Lower leg skin (tissue), 4 donors: Measurements from ENCODE around the gene DIPK2A. TPM values are rescaled to one million over a fixed set of nuclear protein-coding genes. Genes with fewer than 3 reads are reported as not detected.

ENCODE experiments used
- DNase-seq, 2 donors: peaks; one replicate each; pipeline ENCODE4 v3.0.0-alpha.2; 2019; ENCODE audit warnings: low spot score in 2 of 2
- H3K4me3 ChIP-seq: fragments of 200-600 bp; sonication (generic); 2 replicates; pipeline ENCODE4 v1.5.1; 2017; ENCODE audit warnings: mild to moderate bottlenecking, low read depth; ENCODE audit not compliant: poor library complexity, severe bottlenecking
- CTCF ChIP-seq, 3 donors: fragments of 450-650 bp; IDR thresholded peaks; one replicate each; pipeline ENCODE4 v1.5.1; 2016; ENCODE audit warnings: antibody characterized with exemption in 3 of 3, mild to moderate bottlenecking in 3 of 3, moderate library complexity in 2 of 3
- POLR2A ChIP-seq, 2 donors: fragments of 450-650 bp; IDR thresholded peaks; one replicate each; pipeline ENCODE4 v1.6.1; 2016 to 2017; ENCODE audit warnings: antibody characterized with exemption in 2 of 2, mild to moderate bottlenecking in 1 of 2, moderate library complexity in 1 of 2
- WGBS, 2 donors: methylation state at CpG; one replicate each; pipeline ENCODE4 v1.1.5; 2018; 5-methylcytosine and 5-hydroxymethylcytosine counted together
- intact Hi-C: fragments of 100-400 bp; cut with DNase I; formaldehyde crosslinking; loops from one replicate; pipeline ENCODE4 v1.15.0; 2023; ENCODE audit warnings: low total_unique reads
- total RNA-seq, 4 donors: library from RNA; depleted of rRNA; stranded (reverse); fragments of >200 nt; gene quantifications; one replicate each; pipeline ENCODE4 v1.1.0, GENCODE V29; 2016

Gene DIPK2A
- total RNA-seq, 4 donors from 2014 or later: 37.3 to 55.5 (median 42.6) TPM

- WGBS, 2 donors: 87 to 92% methylated on average over 3 of the region's 3 CpGs
- no peak for DNase-seq
- intact Hi-C loops: no loop called here
- H3K4me3 ChIP-seq: no peak overlapping the region
- TF ChIP-seq CTCF (IDR thresholded peaks at IDR 0.05) (no peak), POLR2A (IDR thresholded peaks at IDR 0.05) (no peak)
Measured at GRCh38 chr3:144011251-144011799, 39.7 kb downstream of the DIPK2A start.

- no peak for DNase-seq
- WGBS, 2 donors: 88 to 93% methylated on average over 3 of the region's 3 CpGs
- intact Hi-C loops: no loop called here
- TF ChIP-seq POLR2A (IDR thresholded peaks at IDR 0.05) (no peak), CTCF (IDR thresholded peaks at IDR 0.05) (no peak)
- no peak overlapping the region for H3K4me3 ChIP-seq
Measured at GRCh38 chr3:144015133-144015532, 43.5 kb downstream of the DIPK2A start.

GRCh38 chr3:144018776-144019175 lies 47.2 kb downstream of the DIPK2A start:
- WGBS, 2 donors: 92 to 100% methylated on average over 1 of the region's 1 CpG
- no peak overlapping the region for H3K4me3 ChIP-seq
- no peak for TF ChIP-seq CTCF (IDR thresholded peaks at IDR 0.05)
- TF ChIP-seq POLR2A (IDR thresholded peaks at IDR 0.05): no peak
- no peak for DNase-seq
- intact Hi-C loops: no loop called here

Other genes starting within 250 kb of the DIPK2A start
- 10 to 100 TPM; 14.6 to 40.8 (median 23.7) TPM for gene SLC9A9, start 123.4 kb upstream of the DIPK2A start, total RNA-seq